ENCODE results near the gene CEACAM1. TPM values are rescaled to one million over a fixed set of nuclear protein-coding genes. Genes with fewer than 3 reads are reported as not detected.

The CEACAM1 gene
- total and polyA plus RNA-seq, 9 of the 15 experiments (the other 6 are each of a cell fraction or from before 2014, with no cell fraction given), result 0.04 to 0.16 (median 0.10) TPM; not detected in 1

GRCh38 chr19:42532891-42533290 lies 4.6 kb upstream of the CEACAM1 start:
- Histone ChIP-seq H3K4me2 (ENCODE audit: insufficient read depth, low read length) (no peak overlapping the region), H3K4me3 (no peak overlapping the region), H3K9me3 (replicated peaks; ENCODE audit: control insufficient read depth, insufficient read depth, low read depth, low read length) (no peaks in the 10 kb centered on the region; the same call in 1 of the 2 replicates), H4K20me1 (replicated peaks; ENCODE audit: control insufficient read depth, insufficient read depth, low read length) (no peaks in the 10 kb centered on the region), H3K4me1 (replicated peaks in 1 of 2; ENCODE audit: control insufficient read depth in 2 of 2, insufficient read depth in 2 of 2, low read length in 2 of 2) (no peaks in the 10 kb centered on the region; a peak in 1 of 5 replicates), H3K27ac (ENCODE audit: extremely low read depth, low read depth, low read length) (no peak overlapping the region), H3K79me2 (ENCODE audit: control insufficient read depth, insufficient read depth, low read length) (no peaks in the 10 kb centered on the region), H3K36me3 (ENCODE audit: control insufficient read depth, insufficient read depth, low read length) (no peaks in the 10 kb centered on the region), H2AFZ (ENCODE audit: low read depth, low read length) (no peak overlapping the region), H3K9ac (ENCODE audit: insufficient read depth in 1 of 2, low read depth in 2 of 2, low read length in 2 of 2) (no peak overlapping the region), H3K27me3 (ENCODE audit: control insufficient read depth in 2 of 2, insufficient read depth in 2 of 2, low read length in 2 of 2) (peaks cover 10 to 11% of the 10 kb centered on the region in 2 experiments; a peak in 3 of 5 replicates), H3K9me1 (ENCODE audit: control insufficient read depth, insufficient read depth, low read length) (no peaks in the 10 kb centered on the region)
- ChIA-PET CTCF (ENCODE audit: low intra/inter-chr PET ratio) (no interaction called here), POLR2A (no interaction called here)
- in situ Hi-C loops (cut with MboI), result loop anchor here (25.0 kb wide), 1 partner anchor 421 kb away; no protein-coding TSS in a partner anchor
- WGBS (ENCODE audit: insufficient coverage, low coverage, missing lambda C conversion rate), result 0% methylated on average over 2 of the region's 2 CpGs
- intact Hi-C loops (cut with micrococcal nuclease), result no loop called here
- no TSS peak for BruUV-seq (replicated peaks)
- peak in 1 of 4 experiments; percentile 1 for DNase-seq (ENCODE audit: extremely low read depth in 1 of 4, low spot score in 3 of 4)
- no peak for TF ChIP-seq ZHX1 (conservative IDR thresholded peaks at IDR 0.05; ENCODE audit: low read length)
- TF ChIP-seq ZNF41 (CRISPR knock-in tag; conservative IDR thresholded peaks at IDR 0.05), result no peak
- TF ChIP-seq KLF13 (tag; IDR thresholded peaks at IDR 0.05; ENCODE audit: borderline replicate concordance, low read depth), result no peak
- no peak for TF ChIP-seq ZNF584 (CRISPR knock-in tag; IDR thresholded peaks at IDR 0.05; ENCODE audit: low read depth)
- no peak for TF ChIP-seq CREBBP (IDR thresholded peaks at IDR 0.05; ENCODE audit: low read depth, low read length)
- TF ChIP-seq NFATC3 (IDR thresholded peaks at IDR 0.05), result no peak
- no peak for TF ChIP-seq CEBPB (tag; IDR thresholded peaks at IDR 0.05)
- no peak for TF ChIP-seq ZNF274 (IDR thresholded peaks at IDR 0.05; ENCODE audit: borderline replicate concordance, low read depth, low read length)
- no peak for TF ChIP-seq FOS (IDR thresholded peaks at IDR 0.05; ENCODE audit: extremely low read depth, insufficient read length)
- TF ChIP-seq BRD4 (IDR thresholded peaks at IDR 0.05), result no peak
- no peak for TF ChIP-seq FOXM1 (IDR thresholded peaks at IDR 0.05; ENCODE audit: low read depth)
- no peak for TF ChIP-seq FOXM1 (CRISPR knock-in tag; IDR thresholded peaks at IDR 0.05; ENCODE audit: low read depth)
- TF ChIP-seq PHTF2 (CRISPR knock-in tag; IDR thresholded peaks at IDR 0.05), result no peak
- no peak for TF ChIP-seq CBX1 (IDR thresholded peaks at IDR 0.05; ENCODE audit: low read depth)
- no peak for TF ChIP-seq MCM3 (IDR thresholded peaks at IDR 0.05)
- no peak for TF ChIP-seq TAF9B (IDR thresholded peaks at IDR 0.05; ENCODE audit: partially characterized antibody)
- no peak for ATAC-seq
- no peak for FAIRE-seq

Data from K562 (cell line).